Activated T-helper 1 cell treated with anti-CD3 and anti-CD28 coated beads, Interleukin-12 subunit alpha, Interleukin-12 subunit beta, Interleukin-2, Interleukin-4 antibody, amounts not matched to agents 30 ng/mL and 10 ng/mL and 1 ng/mL, durations not matched to agents 14 hours and 24 hours and 36 hours (primary cell): ENCODE data around the gene ITPR1. TPM values are rescaled to one million over a fixed set of nuclear protein-coding genes. Genes with fewer than 3 reads are reported as not detected.

Experiments
- DNase-seq: peaks from one replicate; pipeline ENCODE4 v3.0.0; 2021; ENCODE audit warnings: low spot score
- H3K27ac Mint-ChIP-seq: one replicate; pipeline ENCODE4 v1.8.0; 2021; ENCODE audit warnings: mild to moderate bottlenecking, mixed read lengths
- H3K27me3 Mint-ChIP-seq: one replicate; pipeline ENCODE4 v1.8.0; 2022; ENCODE audit warnings: mild to moderate bottlenecking, moderate library complexity, mixed read lengths; ENCODE audit not compliant: insufficient read depth
- H3K36me3 Mint-ChIP-seq: one replicate; pipeline ENCODE4 v1.8.0; 2021; ENCODE audit warnings: low read depth, mixed read lengths
- H3K4me1 Mint-ChIP-seq: one replicate; pipeline ENCODE4 v1.8.0; 2021; ENCODE audit warnings: low read depth, mixed read lengths
- H3K4me3 Mint-ChIP-seq: one replicate; pipeline ENCODE4 v1.8.0; 2021; ENCODE audit warnings: mild to moderate bottlenecking, moderate library complexity, mixed read lengths
- H3K9me3 Mint-ChIP-seq: one replicate; pipeline ENCODE4 v1.8.0; 2021; ENCODE audit warnings: mixed read lengths
- intact Hi-C: fragments of 100-400 bp; cut with micrococcal nuclease; formaldehyde crosslinking; loops from one replicate; pipeline ENCODE4 v1.15.1; 2024
- total RNA-seq: library from RNA; stranded (reverse); gene quantifications from 2 replicates; pipeline ENCODE4 v1.2.3, GENCODE V29; 2022

Gene ITPR1
- total RNA-seq, 1 donor from 2014 or later: 108 TPM

DNA sequence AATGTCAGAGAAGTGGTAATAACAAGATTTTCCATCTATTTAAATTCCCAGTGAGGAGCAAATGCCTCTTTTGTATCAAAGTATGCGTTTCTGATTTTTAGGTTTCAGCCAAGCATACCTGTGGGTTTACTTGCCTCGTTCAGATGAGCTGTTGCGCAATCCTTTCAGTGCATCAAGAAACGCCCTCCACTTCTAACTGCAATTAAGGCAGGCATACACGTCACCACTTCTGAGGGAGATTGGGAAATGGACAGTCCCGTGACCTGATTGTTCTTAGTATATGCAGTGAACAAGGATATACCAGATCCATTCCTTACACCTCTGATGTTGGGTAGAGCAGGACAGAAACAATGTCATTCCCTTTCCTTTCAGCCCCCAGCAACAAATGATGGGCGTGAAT is 219.0 kb downstream of the ITPR1 start:
- peaks cover 61% of the 10 kb centered on the region for H3K36me3 Mint-ChIP-seq
- H3K4me3 Mint-ChIP-seq: no peak overlapping the region
- no peaks in the 10 kb centered on the region for H3K27me3 Mint-ChIP-seq
- no peak for DNase-seq
- intact Hi-C loops: loop anchor here (5.0 kb wide), 1 partner anchor 410 kb away; the partner anchor contains the start of gene ARL8B
- peak overlapping the region; percentile 32 for H3K27ac Mint-ChIP-seq
- H3K4me1 Mint-ChIP-seq: peaks cover 61% of the 10 kb centered on the region
- H3K9me3 Mint-ChIP-seq: peaks cover 4% of the 10 kb centered on the region

DNA sequence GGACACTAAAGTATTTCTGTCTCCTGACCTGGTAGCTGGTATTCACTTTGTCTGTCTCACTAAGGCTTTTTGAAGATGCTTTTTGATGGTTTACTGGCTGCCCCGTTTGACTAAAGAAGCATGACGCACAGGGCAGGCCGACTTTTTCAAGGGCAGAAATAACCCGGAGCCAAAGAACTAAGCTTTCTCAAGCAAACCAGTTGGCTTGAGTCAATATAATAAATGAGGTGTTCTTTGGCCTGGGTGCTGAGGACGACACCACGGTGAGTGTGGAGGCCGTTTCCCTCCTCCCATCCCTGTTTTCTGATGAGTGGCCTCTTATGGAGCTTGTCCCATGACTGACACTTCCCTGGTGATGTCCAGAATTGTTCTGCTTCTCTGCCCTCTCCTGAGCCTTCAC is 220.9 kb downstream of the ITPR1 start:
- no peak overlapping the region for H3K4me3 Mint-ChIP-seq
- H3K36me3 Mint-ChIP-seq: peaks cover 55% of the 10 kb centered on the region
- H3K27ac Mint-ChIP-seq: no peak overlapping the region
- intact Hi-C loops: loop anchor here (5.0 kb wide), 1 partner anchor 408 kb away; the partner anchor contains the start of gene ARL8B
- H3K9me3 Mint-ChIP-seq: no peaks in the 10 kb centered on the region
- peaks cover 57% of the 10 kb centered on the region for H3K4me1 Mint-ChIP-seq
- DNase-seq: no peak
- no peaks in the 10 kb centered on the region for H3K27me3 Mint-ChIP-seq

DNA sequence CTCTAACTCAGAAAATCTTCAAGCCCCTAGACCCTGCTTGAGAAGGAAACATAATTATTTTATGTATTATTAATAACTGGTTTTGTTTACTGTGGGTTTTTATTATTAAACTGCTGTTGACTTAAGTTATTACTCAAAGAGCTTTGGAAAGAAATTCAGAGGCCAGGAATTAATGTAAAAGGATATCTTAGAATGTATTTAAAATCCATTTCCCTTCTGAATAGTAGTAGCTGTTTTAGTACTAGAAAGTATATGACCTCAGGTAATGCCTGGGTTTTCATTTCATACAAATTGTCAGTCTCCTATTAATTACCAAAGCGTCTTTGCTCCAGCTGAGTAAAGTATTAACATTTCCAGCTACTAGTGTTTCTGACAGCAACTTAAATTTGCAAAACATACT is 223.1 kb downstream of the ITPR1 start:
- H3K36me3 Mint-ChIP-seq: peaks cover 48% of the 10 kb centered on the region
- H3K9me3 Mint-ChIP-seq: no peaks in the 10 kb centered on the region
- no peak for DNase-seq
- no peak overlapping the region for H3K4me3 Mint-ChIP-seq
- H3K4me1 Mint-ChIP-seq: peaks cover 62% of the 10 kb centered on the region
- intact Hi-C loops: no loop called here
- H3K27me3 Mint-ChIP-seq: no peaks in the 10 kb centered on the region
- H3K27ac Mint-ChIP-seq: no peak overlapping the region

DNA sequence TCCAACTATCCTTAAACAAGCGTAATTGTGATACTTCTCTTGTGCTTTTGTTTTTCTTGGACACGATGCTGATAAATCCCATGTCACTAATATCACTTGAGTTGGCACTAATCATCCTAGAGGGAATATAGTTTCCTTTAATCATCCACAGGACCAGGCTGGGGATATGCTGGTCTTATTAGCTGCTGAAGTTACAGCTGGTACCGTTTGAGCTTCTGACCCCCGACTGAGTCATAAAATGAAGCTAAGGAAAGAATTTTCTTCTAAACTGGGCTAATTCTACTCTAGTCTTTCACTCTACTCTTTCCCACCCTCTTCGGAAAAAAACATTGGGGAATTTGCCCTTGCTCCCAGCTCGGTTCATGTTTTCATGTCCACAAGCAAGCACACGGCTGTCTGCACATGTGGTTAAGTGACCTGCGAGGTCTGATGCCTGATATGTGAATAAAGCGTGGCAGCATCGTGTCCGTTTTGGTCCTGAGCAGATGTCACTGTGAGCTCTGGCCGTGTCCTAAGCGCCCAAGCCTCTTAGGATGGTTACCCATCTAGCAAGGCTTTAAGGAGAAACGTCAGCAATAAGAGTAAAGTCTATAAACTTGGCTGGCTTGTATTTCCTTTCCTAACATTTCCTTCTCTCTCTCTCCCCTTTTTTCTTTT is 223.7 kb downstream of the ITPR1 start:
- peaks cover 48% of the 10 kb centered on the region for H3K36me3 Mint-ChIP-seq
- no peak overlapping the region for H3K4me3 Mint-ChIP-seq
- H3K27me3 Mint-ChIP-seq: no peaks in the 10 kb centered on the region
- intact Hi-C loops: no loop called here
- no peaks in the 10 kb centered on the region for H3K9me3 Mint-ChIP-seq
- DNase-seq: no peak
- H3K4me1 Mint-ChIP-seq: peaks cover 62% of the 10 kb centered on the region
- H3K27ac Mint-ChIP-seq: no peak overlapping the region

DNA sequence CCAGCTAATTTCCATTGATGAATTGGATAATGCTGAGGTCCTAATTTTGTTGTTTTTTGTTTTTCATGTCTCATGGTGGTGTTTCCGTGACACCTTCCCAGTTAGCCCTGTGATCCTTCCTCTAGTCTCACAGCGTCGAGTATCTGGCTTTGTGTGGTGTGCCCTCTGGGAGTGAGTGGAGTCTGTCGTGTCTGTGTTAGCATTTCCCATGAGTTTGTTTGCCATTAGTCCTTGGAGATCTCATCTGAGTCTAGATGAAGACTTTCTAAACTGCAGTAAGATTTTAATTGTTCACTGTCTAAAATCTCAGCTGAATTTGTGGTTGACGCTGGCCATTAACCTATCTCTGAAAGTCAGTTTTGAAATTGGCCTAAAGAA is 224.2 kb downstream of the ITPR1 start:
- Mint-ChIP-seq H3K4me1 (peaks cover 62% of the 10 kb centered on the region), H3K4me3 (no peak overlapping the region), H3K36me3 (peaks cover 48% of the 10 kb centered on the region), H3K9me3 (no peaks in the 10 kb centered on the region), H3K27me3 (no peaks in the 10 kb centered on the region), H3K27ac (peak overlapping the region; percentile 26)
- intact Hi-C loops: no loop called here
- DNase-seq: no peak

DNA sequence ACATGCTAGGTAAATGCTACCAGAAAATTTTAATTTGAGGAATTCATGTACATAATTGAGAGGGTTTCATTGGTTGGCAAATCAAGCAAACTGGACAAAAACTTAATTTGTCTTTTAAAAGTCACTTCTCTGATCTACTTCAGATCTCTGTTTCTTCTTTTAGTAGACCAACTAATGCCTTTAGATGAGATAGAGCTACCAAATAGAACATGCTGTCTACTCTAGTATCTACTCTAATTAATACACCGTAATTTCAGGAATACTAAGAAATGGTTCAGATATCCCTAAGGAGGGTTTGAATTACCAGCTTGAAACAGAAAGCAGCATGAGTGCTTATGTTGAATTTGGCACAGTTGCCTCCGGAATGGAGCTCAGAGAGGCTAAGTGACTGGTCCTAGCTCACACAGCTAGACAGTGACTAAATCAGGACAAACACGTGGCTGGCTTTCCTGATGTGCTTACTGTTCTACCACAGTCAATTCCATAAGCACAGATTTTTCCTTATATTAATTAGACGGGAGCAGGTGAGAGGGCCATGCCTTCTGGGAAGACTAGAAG is 225.1 kb downstream of the ITPR1 start:
- Mint-ChIP-seq H3K9me3 (no peaks in the 10 kb centered on the region), H3K4me1 (peaks cover 68% of the 10 kb centered on the region), H3K36me3 (peaks cover 44% of the 10 kb centered on the region), H3K27me3 (no peaks in the 10 kb centered on the region), H3K4me3 (no peak overlapping the region), H3K27ac (no peak overlapping the region)
- no peak for DNase-seq
- intact Hi-C loops: no loop called here

DNA sequence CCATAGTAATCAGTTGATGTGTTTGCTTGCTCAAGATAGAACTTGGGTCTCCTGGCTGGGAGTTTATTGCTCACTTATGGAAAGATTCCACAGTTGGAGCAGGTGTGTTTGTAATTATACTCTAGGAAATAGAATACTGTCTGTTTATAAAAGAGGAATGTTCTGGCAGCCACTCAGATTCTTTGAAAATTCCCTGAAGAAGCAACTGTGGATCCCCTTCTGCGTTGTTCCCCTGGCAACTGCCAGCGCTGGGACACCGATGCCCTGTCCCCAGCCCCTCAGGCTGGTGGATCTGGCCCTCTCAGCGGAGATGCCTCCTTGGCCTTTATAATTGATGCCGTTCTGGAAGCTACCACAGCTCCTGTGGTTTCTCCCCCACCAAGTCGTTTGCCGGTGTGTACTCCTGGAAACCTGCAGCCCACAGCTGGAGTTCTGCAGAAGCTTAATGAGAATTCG is 225.9 kb downstream of the ITPR1 start:
- DNase-seq: no peak
- Mint-ChIP-seq H3K9me3 (no peaks in the 10 kb centered on the region), H3K27ac (no peak overlapping the region), H3K27me3 (no peaks in the 10 kb centered on the region), H3K4me1 (peaks cover 72% of the 10 kb centered on the region), H3K4me3 (no peak overlapping the region), H3K36me3 (peaks cover 41% of the 10 kb centered on the region)
- intact Hi-C loops: no loop called here

DNA sequence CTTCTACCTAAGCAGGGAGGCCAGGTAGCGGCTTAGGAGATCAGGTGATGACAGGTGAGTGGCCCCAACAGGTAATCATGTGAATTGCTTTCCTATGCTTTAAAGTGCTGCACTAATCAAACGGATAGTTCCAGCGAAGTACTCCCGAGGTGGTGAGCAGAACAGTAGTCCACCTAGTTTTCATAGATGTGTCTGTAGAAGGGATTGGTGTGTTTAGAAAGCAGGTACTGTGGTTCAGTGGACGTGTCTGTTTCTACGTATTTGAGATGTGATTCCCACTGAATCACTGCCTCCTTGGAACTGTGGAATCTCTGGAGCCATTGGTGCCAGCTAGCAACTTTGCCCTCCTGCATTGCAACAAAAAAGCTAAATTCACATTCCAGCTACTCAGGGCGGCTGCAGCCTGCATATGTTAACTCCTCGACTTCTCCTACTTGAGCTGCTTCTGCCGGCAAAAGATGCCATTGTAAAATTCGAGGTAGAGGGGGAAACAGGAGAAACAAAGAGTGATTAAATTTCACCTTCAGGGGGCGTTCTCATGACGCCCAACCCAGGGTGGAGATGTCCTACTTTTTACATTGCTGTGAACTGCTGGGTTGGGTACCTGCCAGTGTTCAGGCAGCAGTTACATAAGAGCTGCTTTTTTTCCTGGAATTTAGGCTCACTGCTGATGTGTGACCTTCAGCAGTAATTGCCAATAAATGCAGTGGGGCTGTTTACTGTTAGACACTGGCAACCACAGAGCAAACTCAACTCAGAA is 227.3 kb downstream of the ITPR1 start:
- H3K27me3 Mint-ChIP-seq: no peaks in the 10 kb centered on the region
- H3K36me3 Mint-ChIP-seq: peaks cover 36% of the 10 kb centered on the region
- peaks cover 73% of the 10 kb centered on the region for H3K4me1 Mint-ChIP-seq
- H3K27ac Mint-ChIP-seq: peak overlapping the region; percentile 40
- H3K9me3 Mint-ChIP-seq: no peaks in the 10 kb centered on the region
- DNase-seq: no peak
- no peak overlapping the region for H3K4me3 Mint-ChIP-seq
- intact Hi-C loops: loop anchor here (5.0 kb wide), 1 partner anchor 207 kb away; no protein-coding TSS in a partner anchor

DNA sequence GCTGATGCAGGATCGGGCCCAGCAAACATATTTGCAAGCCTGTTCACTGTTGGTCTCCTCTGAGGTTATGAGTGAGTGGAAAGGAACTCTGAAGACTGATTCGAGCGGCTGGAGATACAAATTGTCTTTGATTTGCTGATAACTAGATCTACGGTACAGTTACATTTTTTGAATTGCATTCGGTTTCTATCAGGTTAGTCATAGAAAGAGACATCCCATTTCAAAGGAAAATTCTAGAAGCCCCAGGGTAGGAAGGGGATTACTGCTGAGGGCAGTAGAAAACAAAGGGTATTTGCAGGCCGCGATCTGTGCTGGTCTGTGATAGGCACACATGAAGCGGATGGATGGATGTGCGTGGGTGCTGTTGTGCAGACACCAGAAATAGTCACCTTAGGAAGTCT is 228.4 kb downstream of the ITPR1 start:
- Mint-ChIP-seq H3K4me3 (peak overlapping the region; percentile 20), H3K4me1 (peaks cover 76% of the 10 kb centered on the region), H3K36me3 (peaks cover 38% of the 10 kb centered on the region), H3K9me3 (no peaks in the 10 kb centered on the region), H3K27me3 (no peaks in the 10 kb centered on the region), H3K27ac (peak overlapping the region; percentile 90)
- intact Hi-C loops: loop anchor here (5.0 kb wide), 1 partner anchor 206 kb away; no protein-coding TSS in a partner anchor
- no peak for DNase-seq

DNA sequence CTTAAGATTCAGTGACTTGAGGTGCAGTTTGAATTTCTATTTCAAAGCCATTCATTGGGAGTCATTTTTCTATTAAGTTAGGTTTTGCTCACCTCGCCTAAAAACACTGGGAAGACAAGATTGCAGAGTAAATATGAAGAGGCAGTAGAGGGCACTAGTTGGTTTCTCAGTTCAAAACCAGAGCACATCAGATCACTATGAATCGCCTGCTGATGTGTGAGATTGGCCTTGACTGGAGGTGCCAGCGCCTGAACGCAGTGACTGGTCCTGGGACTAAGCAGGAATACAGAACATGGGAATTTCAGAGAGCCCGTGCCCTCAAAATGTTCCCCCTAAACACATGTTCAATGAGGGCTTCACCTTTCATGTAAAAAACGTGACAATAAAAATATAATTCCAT is 229.0 kb downstream of the ITPR1 start:
- Mint-ChIP-seq H3K27me3 (no peaks in the 10 kb centered on the region), H3K27ac (peak overlapping the region; percentile 90), H3K4me1 (peaks cover 78% of the 10 kb centered on the region), H3K9me3 (no peaks in the 10 kb centered on the region), H3K4me3 (no peak overlapping the region), H3K36me3 (peaks cover 40% of the 10 kb centered on the region)
- no peak for DNase-seq
- intact Hi-C loops: loop anchor here (1.0 to 5.0 kb wide), 10 partner anchors 19 to 335 kb away; no protein-coding TSS in a partner anchor

DNA sequence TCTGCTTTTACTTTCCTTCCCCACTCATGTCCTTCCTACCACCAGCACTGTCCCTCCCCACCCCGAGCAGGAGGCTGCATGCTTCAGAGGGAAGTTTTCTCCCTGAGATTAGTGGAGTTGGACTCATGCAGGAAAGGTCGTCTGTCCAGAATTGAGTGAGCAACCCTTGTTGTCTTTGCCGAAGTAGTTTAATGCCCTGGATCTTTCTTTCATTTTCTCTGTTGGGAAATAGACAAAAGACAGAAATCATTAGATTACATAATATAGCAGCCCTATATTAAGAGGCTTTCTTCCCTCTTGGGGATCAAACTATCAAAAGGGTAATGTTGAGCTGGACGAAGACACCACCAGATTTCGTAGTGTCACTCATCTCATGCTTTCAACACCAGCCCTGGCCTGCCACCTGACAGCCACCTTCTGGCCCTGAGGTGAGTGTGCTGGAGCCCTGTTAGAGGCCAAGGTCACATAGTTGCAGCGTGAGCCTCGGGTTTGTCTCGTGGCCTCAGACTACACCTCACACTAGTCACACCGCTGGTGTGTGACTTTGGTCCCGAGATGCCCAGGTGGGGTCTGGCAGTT is 231.0 kb downstream of the ITPR1 start:
- H3K27me3 Mint-ChIP-seq: no peaks in the 10 kb centered on the region
- peak overlapping the region; percentile 47 for H3K27ac Mint-ChIP-seq
- intact Hi-C loops: loop anchor here (5.0 kb wide), 1 partner anchor 203 kb away; no protein-coding TSS in a partner anchor
- no peak for DNase-seq
- peaks cover 44% of the 10 kb centered on the region for H3K36me3 Mint-ChIP-seq
- peaks cover 78% of the 10 kb centered on the region for H3K4me1 Mint-ChIP-seq
- H3K4me3 Mint-ChIP-seq: no peak overlapping the region
- no peaks in the 10 kb centered on the region for H3K9me3 Mint-ChIP-seq

DNA sequence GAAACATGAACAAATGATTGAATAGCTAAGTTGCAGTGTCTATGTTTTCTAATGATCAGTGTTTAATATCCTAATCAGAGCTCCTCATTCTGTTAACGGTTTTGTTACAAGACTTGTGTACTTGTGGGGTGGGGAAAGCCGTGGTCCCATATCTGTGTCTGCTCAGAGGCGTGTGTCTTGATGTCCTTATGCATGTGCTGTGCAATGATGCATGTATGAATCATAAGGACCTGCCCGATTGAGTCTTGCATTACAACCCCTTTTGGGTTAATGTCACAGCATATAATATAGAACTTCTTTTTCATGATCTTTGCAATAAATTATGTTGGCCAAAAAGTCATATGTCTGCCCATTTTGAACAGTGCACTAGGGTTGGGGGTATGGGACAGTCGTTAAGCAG is 233.4 kb downstream of the ITPR1 start:
- H3K27ac Mint-ChIP-seq: no peak overlapping the region
- no peak overlapping the region for H3K4me3 Mint-ChIP-seq
- no peaks in the 10 kb centered on the region for H3K9me3 Mint-ChIP-seq
- peaks cover 82% of the 10 kb centered on the region for H3K4me1 Mint-ChIP-seq
- H3K27me3 Mint-ChIP-seq: peaks cover under 1% of the 10 kb centered on the region
- no peak for DNase-seq
- intact Hi-C loops: no loop called here
- H3K36me3 Mint-ChIP-seq: peaks cover 53% of the 10 kb centered on the region
